Bronchial epithelial cell (primary cell): ENCODE measurements around the gene USP5. TPM values are rescaled to one million over a fixed set of nuclear protein-coding genes. Genes with fewer than 3 reads are reported as not detected.
A peak's percentile ranks its signal among the peaks of the same experiment; 100 is the strongest.
"Not testable (repeated sequence)": the region's sequence is repeated elsewhere in the genome, so short reads cannot be mapped to it uniquely, and the experiment has no call there.

ENCODE experiments used
- DNase-seq: peaks from one replicate; pipeline ENCODE4 v3.0.0-alpha.2; 2010; ENCODE audit warnings: low read depth
- FAIRE-seq: peaks from 2 replicates; lab custom pipeline; 2011; peaks lifted over from hg19 to GRCh38; lab: Jason Lieb, UNC
- H3K27me3 ChIP-seq: 2 replicates; pipeline ENCODE4 v1.5.1; 2011; ENCODE audit warnings: low read length; ENCODE audit not compliant: control insufficient read depth, insufficient read depth
- H3K36me3 ChIP-seq: 2 replicates; pipeline ENCODE4 v1.5.1; 2011; ENCODE audit warnings: low read length; ENCODE audit not compliant: control insufficient read depth, insufficient read depth
- H3K4me3 ChIP-seq: 2 replicates; pipeline ENCODE4 v1.5.1; 2011; ENCODE audit warnings: mild to moderate bottlenecking, low read depth, low read length, control low read depth
- CTCF ChIP-seq: IDR thresholded peaks from 2 replicates; pipeline ENCODE4 v1.5.1; 2011; ENCODE audit warnings: mild to moderate bottlenecking, moderate library complexity, low read length, control low read depth, inconsistent platforms; ENCODE audit not compliant: insufficient read depth, severe bottlenecking
- total RNA-seq: library from RNA; depleted of rRNA; stranded (reverse); fragments of >200 nt; gene quantifications from 2 replicates; pipeline ENCODE4 v1.2.1, GENCODE V29; 2014

The USP5 gene
- total RNA-seq, 1 donor from 2014 or later, result 45.0 TPM

GRCh38 chr12:6899837-6900519 lies 48.0 kb downstream of the USP5 start:
- DNase-seq, result no peak
- no peak for FAIRE-seq
- H3K4me3 ChIP-seq, result no peak overlapping the region

GRCh38 chr12:6902448-6902847 lies 50.5 kb downstream of the USP5 start:
- H3K36me3 ChIP-seq, result no peaks in the 10 kb centered on the region
- FAIRE-seq (no peak), DNase-seq (no peak)
- H3K27me3 ChIP-seq, result no peaks in the 10 kb centered on the region
- no peak overlapping the region for H3K4me3 ChIP-seq
- TF ChIP-seq CTCF, result no peak

More at GRCh38 chr12:6899837-6900519, 48.0 kb downstream of the USP5 start:
- no peaks in the 10 kb centered on the region for H3K36me3 ChIP-seq
- no peak for TF ChIP-seq CTCF
- H3K27me3 ChIP-seq, result no peaks in the 10 kb centered on the region

GRCh38 chr12:6903722-6904121 lies 51.8 kb downstream of the USP5 start:
- H3K36me3 ChIP-seq, result no peaks in the 10 kb centered on the region
- DNase-seq, result peak; percentile 66
- FAIRE-seq, result no peak
- no peaks in the 10 kb centered on the region for H3K27me3 ChIP-seq
- no peak for TF ChIP-seq CTCF
- H3K4me3 ChIP-seq, result no peak overlapping the region

- DNase-seq (peak; percentile 93), FAIRE-seq (peak; percentile 36)
- H3K27me3 ChIP-seq, result no peaks in the 10 kb centered on the region
- H3K4me3 ChIP-seq, result peak within 1 kb of the TSS; percentile 76
- TF ChIP-seq CTCF, result no peak
- no peaks in the 10 kb centered on the region for H3K36me3 ChIP-seq
Measured at GRCh38 chr12:6904280-6905276, 52.6 kb downstream of the USP5 start, which contains the start of gene LRRC23. Gene LRRC23 (plus strand): TSS chr12:6904822. CDS start chr12:6905634, 812 bp downstream.

- DNase-seq, result no peak
- Histone ChIP-seq H3K36me3 (no peaks in the 10 kb centered on the region), H3K4me3 (no peak overlapping the region), H3K27me3 (no peaks in the 10 kb centered on the region)
- no peak for TF ChIP-seq CTCF
- FAIRE-seq, result no peak
Measured at GRCh38 chr12:6905414-6906040, 53.6 kb downstream of the USP5 start.

- not testable (repeated sequence) for H3K27me3 ChIP-seq, H3K4me3 ChIP-seq, DNase-seq, FAIRE-seq, H3K36me3 ChIP-seq
Measured at GRCh38 chr12:6908141-6908540, 56.2 kb downstream of the USP5 start.
